Stimulated activated CD4-positive, alpha-beta T cell treated with anti-CD3 and anti-CD28 coated beads, Interleukin-4, amount 100 ng/mL, for 48 hours (primary cell): ENCODE measurements around the gene SPAAR.
"Not testable (repeated sequence)": the region's sequence is repeated elsewhere in the genome, so short reads cannot be mapped to it uniquely, and the experiment has no call there.

ENCODE experiments used
- DNase-seq, 2 donors: peaks; one replicate each; pipeline ENCODE4 v3.0.0-alpha.2; 2020; ENCODE audit warnings: low read depth in 2 of 2

Gene SPAAR

DNA sequence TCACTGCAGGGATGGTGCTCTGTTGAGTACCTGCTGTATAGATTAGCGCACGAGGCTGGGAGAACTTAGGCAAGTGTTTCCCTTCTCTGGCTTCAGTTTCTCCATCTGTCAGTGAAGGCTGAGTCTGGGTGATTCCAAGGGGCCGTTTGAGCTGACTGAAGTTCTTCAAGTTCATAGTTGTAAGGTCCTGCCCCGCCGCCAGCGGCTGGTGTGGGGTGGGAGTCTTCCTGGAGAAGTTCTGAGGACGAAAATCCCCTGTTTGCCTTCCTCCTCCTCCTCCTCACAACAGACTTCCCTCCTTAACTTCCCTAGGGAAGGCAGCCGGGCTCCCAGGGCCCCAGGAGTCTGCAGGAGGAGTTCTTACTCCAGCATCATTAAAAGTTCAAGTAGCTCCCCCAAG lies 5.0 kb upstream of the SPAAR start:
- DNase-seq: no peak

DNA sequence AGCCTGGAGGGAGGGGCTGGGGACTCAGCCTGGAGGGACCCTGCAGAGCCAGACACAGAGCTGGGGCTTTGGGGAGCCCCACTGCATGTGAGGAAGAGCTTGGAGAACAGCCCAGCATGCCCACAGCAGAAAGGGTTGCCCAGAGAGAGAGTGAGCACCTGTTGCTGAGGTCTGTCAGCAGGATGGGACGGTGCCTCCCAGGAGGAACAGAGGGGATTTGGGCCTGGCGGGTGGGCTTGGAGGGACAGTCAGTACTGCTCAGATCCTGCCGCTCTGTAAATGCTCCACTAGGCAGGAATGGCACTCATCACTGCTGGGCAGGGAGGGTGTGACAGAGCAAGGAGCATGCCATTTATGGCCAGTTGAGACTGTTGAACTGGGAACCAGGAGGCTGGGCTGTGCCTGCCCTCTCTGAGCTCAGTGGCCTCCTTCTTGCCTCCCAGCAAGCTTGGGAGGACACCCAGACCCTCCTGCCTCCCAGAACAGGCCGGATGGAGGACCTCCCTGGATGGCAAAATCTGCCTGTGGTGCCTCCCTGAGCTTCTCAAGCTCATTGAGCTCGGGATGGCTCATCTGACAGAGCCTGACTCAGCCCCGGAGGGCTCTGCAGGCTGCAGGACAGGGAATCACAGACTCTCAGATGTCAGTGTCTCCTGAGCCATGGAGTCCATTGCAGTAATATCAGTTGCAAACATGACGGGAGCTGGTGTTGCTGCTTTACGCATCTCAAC lies 4.1 kb upstream of the SPAAR start:
- DNase-seq: no peak

DNA sequence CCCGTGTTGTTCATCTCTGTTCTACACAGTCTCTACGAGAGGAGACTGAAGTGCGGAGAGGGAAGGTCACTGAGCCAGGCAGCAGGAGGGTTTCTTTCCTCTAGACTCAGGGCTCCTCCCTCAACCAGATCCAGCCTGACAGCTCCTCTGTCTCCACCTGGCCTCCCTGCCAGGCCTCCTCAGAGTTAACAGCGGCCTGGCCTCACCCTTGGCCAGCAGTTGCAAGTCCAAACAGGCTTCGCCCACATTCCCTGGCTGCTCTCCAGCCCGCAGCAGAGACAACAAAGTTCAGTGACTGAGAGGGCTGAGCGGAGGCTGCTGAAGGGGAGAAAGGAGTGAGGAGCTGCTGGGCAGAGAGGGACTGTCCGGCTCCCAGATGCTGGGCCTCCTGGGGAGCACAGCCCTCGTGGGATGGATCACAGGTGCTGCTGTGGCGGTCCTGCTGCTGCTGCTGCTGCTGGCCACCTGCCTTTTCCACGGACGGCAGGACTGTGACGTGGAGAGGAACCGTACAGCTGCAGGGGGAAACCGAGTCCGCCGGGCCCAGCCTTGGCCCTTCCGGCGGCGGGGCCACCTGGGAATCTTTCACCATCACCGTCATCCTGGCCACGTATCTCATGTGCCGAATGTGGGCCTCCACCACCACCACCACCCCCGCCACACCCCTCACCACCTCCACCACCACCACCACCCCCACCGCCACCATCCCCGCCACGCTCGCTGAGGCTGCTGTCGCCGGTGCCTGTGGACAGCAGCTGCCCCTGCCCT lies 3.2 kb upstream of the SPAAR start, which contains the start of gene HRCT1:
HRCT1 (plus strand) TSS at position 291 of the 768 bp plus-strand sequence; CDS start at position 377, 86 bp downstream.
- DNase-seq: no peak

DNA sequence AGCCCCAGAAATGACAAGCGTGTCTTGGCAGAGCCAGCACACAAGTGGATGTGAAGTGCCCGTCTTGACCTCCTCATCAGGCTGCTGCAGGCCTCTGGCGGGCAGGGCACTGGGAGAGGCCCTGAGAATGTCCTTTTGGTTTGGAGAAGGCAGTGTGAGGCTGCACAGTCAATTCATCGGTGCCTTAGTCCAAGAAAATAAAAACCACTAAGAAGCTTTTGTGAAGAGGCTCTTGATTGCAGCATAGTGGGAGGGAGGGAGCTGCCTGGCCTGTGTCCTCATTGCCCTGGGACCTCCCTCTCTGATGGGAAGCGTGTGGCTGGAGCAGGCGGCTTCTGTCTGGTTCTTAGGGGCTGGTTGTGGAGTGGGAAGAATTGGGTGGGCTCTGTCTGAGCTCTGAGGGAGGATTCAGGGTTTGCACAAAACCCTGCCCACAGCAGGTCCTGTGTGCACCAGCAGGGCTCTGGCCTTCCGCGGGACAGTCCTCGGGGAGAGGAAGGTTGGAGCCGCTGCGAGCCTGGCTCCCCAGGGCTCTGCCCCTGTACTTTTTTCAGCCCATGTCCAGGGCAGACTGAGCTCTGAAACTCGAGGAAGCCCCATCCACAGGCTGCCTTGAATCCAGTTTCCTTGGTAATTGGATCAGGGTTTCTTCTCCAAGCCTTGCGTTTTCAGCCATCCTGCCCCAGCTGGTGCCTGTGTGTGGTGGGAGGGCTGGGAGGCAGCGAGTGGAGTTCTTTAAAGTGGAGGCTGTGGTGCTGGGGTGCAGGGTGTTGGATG lies 2.2 kb upstream of the SPAAR start:
- DNase-seq: no peak

DNA sequence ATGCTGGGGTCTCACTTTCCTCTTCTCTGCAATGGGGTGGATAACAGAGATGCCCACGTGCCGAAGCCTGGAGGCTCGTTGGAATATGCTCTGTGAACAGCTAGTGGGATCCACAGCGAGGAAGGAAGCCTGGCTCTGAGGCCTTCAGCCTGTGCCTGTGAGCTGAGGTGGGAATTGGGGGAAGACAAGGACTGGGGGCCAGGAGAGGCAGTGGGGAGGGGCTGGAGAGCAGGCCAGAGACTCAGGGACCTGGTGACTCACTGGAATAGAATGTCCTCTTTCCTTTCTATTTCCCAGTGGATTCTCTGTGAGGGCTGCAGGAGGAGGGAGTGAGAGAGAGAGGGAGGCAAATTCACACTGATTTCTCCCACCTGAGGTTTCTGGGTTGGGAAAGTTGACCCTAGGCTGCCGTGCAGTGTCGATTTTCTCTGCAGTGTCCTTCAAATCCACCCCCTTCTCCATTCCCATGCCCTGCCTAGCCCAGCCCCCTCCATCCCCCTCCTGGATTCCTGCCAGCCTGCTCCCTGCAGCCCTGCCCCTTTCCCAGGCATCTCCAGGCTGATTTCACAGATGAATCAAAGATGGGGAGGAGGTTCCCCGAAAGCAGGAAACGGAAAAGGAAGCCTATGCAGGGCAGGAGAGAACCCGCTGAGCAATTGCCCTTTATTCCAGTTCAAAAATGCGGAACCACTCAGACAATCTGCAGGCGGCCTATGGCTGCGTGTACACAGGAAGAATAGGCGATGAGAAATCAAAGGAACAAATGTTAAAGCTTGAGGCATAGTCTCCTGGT lies 1.4 kb upstream of the SPAAR start:
- no peak for DNase-seq

DNA sequence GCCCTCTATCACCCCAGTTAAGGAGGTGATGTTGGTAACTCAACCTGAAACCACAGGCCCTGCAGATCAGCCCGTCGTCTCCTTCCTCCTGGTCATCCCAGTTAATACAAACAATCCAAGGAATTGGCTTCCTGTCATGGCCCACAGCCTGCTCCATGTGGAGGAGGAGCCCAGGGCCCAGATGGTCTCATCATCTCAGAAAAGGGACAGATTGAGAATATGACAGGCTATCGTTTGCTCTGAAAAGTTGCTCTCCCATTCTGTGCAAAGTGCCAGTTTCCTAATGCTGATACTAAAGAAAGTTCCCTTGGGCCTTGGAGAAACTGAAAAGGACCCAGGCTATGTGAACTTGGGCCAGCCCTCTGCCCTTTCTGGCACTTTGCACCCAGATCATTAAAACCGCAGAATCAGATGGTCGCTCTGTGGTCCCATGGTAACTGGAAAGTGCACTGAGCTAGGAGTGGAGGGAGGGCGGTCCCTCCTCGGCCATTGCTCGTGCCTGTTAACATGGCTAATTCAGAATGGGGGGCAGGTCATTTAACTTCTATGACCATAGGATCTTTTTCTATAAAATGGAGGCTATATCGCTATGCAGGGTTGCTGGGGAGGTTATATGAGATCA lies 675 bp upstream of the SPAAR start:
- no peak for DNase-seq

DNA sequence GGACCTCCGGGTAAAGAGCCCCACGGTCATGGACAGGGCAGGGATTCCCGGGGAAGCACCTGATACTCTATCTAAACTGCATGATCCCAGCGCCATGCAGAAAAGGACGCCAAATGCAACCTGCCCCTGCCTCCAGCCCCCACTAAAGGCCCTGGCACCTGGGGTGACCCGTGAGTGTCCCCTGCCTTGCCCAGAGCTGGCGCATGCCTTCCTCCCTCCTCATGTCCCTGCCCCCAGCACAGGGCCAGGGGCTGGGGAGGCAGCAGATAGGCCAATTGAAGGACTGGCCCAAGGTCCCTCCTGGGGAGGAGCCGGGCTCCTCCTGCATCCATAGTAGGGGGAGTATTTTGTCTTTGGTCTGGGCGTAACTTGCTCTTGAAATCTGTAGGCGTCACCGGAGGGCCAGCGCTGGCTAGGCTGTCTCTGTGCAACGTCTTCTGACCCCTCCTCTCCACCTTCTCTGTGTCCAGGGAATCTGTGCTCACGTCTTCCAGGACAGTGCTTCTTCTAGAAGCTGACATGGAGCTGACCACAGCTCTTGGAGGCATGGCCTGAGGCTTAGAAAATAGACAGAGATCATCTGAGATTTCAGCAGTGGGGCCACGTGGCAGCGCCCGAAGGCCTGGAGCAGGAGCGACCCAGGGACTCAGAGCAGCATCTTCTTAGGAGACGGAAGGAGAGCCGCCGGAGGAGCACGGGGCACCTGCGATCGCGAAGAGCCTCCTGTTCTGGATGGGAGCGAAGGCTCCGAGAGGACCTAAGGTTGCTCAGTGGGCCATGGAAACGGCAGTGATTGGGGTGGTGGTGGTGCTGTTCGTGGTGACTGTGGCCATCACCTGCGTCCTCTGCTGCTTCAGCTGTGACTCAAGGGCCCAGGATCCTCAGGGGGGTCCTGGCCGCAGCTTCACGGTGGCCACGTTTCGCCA lies 660 bp downstream of the SPAAR start:
- no peak for DNase-seq

DNA sequence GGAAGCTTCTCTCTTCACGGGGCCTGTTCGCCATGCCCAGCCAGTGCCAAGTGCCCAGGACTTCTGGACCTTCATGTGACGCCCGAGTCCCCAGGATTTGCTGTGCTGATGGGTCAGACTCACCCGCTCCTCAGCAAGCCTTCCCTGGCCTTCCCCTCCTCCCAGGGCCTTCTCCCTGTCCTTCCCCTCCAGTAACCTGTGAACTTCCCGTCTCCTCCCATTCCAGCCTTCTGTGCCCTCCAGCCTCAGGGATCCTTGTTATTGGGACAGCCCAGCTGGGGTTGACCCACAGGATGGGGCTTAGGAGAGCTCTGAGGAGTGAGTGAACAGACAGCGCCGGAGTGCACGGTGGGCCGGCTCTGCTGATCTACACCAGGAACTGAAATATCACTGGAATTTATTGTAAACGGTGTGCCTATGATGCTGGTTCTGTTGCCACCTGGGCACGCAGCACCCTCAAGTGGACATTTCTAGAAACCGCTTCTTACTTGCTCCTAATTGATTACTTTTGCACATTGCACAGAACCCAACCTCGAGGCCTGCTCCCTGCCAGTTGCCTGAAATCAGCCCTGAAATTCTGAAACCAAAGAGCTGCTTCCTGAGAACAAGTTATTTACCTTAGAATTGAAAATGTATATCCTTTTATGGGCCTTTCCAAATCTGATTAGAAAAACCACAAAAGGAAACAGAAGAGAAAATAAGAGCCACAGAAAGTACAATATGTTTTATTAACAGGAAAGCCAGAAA lies 1.5 kb downstream of the SPAAR start:
- DNase-seq: peak in 1 of 2 donors; percentile 40

DNA sequence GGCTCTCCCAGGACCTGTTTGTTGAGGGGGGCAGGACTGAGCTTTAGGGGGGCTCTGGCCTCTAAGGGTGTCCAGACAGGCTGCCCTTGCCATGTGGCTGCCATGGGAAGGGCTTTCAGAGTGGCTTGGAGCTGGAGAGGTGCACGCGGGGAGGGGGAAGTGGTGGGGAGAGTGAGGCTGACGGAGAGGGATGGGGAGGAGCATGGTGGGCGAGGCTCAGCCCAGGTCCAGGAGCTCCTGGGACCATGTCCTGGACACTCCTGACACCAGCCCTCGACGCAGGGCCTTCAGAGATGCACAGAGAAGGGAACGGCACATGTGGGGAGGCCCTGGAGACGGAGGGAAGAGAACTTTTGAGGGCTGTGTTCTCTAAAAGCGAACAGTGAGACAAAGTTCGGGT lies 2.4 kb downstream of the SPAAR start:
- DNase-seq: no peak

DNA sequence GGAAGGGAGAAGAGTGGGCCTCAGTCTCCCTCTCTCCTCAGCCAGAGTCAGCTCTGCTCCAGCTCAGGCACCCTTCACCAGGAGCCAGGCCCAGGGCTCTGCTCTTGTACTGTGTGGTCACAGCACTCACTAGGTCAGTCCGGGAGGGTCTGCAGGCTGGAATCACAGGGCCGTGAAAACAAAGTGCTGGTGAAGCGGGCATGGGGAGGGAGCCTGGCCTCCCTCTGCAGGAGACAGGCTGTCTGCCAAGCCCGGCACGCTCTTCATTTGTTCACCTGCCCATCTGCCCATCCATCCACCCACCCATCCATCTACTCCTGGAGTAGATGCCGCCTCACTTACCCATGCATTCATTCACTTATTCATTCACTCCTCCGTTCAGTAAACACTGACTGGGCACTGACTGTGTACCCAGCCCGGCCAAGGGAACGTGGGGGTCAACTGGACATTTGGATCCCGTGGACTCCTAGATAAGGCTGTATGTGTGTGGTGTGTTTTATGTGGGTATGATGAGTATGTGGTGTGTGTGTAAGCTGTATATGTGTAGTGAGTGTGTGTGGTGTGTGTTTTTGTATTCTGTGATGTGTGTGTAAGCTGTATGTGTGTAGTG lies 3.6 kb downstream of the SPAAR start:
- no peak for DNase-seq

DNA sequence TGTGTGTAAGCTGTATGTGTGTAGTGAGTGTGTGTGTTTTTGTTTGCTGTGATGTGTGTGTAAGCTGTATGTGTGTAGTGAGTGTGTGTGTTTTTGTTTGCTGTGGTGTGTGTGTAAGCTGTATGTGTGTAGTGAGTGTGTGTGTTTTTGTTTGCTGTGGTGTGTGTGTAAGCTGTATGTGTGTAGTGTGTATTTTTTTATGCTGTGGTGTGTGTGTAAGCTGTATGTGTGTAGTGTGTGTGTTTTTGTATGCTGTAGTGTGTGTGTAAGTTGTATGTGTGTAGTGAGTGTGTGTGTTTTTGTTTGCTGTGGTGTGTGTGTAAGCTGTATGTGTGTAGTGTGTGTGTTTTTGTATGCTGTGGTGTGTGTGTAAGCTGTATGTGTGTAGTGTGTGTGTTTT lies 4.1 kb downstream of the SPAAR start:
- not testable (repeated sequence) for DNase-seq

DNA sequence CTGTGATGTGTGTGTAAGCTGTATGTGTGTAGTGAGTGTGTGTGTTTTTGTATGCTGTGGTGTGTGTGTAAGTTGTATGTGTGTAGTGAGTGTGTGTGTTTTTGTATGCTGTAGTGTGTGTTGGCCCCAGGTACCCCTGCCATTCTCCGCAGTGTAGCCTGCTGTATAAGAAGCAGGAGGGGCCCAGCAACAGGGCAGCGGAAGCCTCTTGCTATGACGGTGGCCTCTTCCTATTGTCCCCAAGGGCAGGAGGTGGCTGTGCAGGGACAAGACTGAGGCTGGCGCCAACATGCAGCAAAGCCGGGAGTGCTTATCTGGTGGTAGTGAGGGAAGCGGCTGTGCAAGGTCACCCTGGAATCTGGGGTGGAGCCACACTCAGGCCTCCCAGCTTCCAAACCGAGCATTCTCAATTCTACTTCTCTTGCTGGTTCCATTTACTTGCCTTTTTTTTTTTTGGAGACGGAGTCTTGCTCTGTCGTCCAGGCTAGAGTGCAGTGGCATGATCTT lies 5.1 kb downstream of the SPAAR start:
- no peak for DNase-seq

DNA sequence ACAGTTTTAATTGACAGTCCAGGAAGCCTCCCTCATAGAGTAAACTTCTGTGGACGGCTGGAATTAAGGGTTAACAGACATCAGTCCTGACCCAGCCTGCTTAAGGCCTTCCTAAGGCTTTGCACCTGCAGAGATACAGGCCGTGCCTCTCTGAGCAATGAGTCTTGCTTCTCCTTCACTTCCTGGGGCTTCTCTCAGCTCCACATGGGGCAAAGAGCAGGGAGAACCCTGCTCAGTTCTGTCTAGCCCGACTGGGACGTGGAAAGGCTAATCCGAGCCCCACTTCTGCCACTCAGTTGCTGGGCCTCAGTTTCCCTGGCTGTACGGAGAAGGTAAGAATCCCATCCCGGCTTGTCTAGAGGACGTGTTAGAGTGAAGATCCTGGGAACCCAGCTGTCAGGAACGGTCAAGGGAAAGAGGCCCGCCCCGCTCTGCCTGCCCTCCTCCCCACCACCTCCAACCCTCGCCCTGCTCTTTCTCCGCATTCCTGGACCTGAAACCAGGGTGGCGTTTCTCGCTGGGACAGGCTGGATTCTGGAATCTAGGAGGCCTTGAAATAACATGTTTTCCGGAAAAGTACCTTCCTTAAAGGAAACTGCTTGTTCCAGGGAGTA lies 6.5 kb downstream of the SPAAR start:
- DNase-seq: no peak

DNA sequence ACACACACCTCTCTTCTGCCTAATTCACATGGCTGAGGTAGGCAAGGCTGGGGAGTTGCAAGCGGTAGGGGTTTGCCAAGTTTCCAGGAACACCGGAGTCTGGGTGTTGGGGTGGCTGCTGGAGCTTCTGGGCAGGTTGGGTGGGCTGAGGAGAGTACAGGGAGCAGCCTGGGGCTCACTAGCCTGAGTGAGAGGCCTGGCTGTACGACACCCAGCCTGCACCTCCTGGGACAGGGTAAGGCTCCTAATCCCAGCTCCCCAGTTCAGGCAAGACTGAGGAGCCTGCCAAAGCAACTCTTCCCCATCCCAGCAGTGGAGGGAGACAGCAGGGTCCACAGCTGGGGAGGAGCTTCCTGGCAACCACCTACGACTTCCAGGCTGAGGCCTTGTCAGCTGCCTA lies 8.0 kb downstream of the SPAAR start:
- DNase-seq: no peak

DNA sequence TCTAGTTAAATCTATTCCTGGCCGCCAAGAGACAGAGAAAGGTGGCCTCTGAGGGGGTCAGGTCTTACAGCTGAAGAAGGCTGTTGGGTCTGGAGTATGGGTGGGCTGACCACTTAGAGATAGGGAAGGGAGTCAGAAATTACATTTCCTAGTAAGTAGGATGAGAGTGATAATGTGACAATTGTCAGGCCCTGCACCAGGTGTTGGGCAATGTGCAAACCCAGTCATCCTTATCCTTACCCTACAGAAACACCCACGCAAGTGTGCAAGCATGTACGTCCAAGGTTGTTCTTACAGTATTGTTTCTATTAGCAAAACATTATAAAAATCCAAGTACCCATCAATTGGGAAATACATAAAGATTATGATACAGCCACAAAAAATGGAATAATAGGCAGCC lies 9.5 kb downstream of the SPAAR start:
- no peak for DNase-seq

DNA sequence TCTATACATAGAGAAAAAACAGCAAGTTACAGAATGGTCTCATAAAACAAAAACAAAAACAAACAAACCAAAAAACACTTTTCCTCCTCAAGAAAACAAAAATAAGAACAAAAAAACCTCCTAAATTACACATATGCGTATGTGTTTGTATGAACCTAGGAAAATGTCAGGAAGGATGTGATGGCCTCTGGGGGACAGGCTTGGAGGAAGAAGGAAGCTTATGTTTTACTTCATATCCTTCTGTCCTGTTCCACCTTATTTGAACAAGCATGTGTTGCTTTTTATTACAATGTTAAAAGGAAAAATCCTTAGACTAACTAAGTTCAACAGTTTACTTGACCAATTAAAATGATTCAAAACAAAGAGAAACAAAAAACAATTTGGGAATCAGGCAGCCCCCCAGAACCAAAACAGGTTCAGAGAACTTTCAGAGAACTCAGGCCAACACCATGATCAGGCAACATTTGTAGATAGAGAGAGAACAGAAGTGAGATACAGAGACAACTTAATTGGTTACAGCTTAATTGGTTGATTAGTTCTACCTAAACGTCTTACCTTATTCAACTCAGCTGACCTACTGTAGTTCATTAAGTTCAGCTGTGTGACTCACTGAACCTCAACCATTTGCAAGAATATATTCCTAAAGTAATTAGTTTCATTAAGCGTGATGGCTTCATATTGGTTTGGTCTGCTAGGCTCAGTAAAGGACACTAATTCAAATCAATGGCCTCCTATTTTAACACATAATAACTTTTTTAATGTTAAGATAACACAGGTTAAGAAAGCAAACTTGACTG lies 10.1 kb downstream of the SPAAR start:
- no peak for DNase-seq

DNA sequence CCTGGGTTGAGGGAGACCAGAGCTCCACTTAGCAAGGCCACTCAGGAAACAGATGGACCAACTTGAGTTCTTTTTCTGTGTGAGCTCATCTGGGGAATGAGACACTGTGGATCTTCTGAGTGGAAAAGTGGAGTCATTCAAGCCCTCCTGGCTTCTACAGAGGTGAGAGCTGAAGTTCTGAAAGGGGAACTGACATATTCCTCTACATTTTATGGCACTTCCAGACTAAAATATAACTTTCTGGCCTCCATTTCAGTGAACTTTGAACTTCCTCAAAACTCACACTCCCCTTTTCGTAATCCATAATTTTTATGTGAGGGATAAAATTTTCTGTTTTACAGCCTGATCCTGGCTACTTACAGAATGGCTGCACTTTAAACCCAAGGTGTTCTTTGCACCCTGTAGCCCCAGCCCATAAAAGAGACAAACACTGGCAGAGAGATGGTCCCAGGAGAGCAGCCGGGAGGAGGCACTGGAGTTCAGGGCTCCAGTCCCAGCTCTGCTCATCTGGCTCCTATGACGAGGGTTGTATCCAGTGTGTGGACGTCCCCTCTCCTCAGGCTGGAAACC lies 10.8 kb downstream of the SPAAR start:
- DNase-seq: no peak
